ENCODE measurements around the gene GRPEL2.

The GRPEL2 gene

GRCh38 chr5:149381986-149382338, 36.7 kb downstream of the GRPEL2 start (continued):
- TF ChIP-seq, protein P1, sequence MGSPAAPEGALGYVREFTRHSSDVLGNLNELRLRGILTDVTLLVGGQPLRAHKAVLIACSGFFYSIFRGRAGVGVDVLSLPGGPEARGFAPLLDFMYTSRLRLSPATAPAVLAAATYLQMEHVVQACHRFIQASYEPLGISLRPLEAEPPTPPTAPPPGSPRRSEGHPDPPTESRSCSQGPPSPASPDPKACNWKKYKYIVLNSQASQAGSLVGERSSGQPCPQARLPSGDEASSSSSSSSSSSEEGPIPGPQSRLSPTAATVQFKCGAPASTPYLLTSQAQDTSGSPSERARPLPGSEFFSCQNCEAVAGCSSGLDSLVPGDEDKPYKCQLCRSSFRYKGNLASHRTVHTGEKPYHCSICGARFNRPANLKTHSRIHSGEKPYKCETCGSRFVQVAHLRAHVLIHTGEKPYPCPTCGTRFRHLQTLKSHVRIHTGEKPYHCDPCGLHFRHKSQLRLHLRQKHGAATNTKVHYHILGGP (tag by site-specific recombination; IDR thresholded peaks at IDR 0.05) = no peak
- TF ChIP-seq ZBTB26 (tag by site-specific recombination; optimal IDR thresholded peaks at IDR 0.05) = peak; percentile 23
- TF ChIP-seq SP3 (tag by site-specific recombination; IDR thresholded peaks at IDR 0.05) = no peak
- no peak for TF ChIP-seq ZNF366 (tag by site-specific recombination; conservative IDR thresholded peaks at IDR 0.05)
- TF ChIP-seq ZBTB10 (tag by site-specific recombination; IDR thresholded peaks at IDR 0.05) = peak; percentile 31; the same call in 1 of the 2 replicates
- TF ChIP-seq, protein P2, sequence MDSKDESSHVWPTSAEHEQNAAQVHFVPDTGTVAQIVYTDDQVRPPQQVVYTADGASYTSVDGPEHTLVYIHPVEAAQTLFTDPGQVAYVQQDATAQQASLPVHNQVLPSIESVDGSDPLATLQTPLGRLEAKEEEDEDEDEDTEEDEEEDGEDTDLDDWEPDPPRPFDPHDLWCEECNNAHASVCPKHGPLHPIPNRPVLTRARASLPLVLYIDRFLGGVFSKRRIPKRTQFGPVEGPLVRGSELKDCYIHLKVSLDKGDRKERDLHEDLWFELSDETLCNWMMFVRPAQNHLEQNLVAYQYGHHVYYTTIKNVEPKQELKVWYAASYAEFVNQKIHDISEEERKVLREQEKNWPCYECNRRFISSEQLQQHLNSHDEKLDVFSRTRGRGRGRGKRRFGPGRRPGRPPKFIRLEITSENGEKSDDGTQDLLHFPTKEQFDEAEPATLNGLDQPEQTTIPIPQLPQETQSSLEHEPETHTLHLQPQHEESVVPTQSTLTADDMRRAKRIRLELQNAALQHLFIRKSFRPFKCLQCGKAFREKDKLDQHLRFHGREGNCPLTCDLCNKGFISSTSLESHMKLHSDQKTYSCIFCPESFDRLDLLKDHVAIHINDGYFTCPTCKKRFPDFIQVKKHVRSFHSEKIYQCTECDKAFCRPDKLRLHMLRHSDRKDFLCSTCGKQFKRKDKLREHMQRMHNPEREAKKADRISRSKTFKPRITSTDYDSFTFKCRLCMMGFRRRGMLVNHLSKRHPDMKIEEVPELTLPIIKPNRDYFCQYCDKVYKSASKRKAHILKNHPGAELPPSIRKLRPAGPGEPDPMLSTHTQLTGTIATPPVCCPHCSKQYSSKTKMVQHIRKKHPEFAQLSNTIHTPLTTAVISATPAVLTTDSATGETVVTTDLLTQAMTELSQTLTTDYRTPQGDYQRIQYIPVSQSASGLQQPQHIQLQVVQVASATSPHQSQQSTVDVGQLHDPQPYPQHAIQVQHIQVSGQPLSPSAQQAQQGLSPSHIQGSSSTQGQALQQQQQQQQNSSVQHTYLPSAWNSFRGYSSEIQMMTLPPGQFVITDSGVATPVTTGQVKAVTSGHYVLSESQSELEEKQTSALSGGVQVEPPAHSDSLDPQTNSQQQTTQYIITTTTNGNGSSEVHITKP (tag by site-specific recombination; IDR thresholded peaks at IDR 0.05) = peak; percentile 14; the same call in 1 of the 2 replicates
- TF ChIP-seq BCL11B (tag by site-specific recombination; IDR thresholded peaks at IDR 0.05; ENCODE audit: low read depth) = peak; percentile 50; the same call in 1 of the 2 replicates
- 0 out of 2 replicates have a peak, but pooled peaks have one; percentile 21 for TF ChIP-seq SP7 (tag by site-specific recombination; IDR thresholded peaks at IDR 0.05)

- Histone ChIP-seq H3K4me1 (ENCODE audit: control insufficient read depth, insufficient read depth, low read length) (no peaks in the 10 kb centered on the region), H3K27ac (ENCODE audit: extremely low read depth, low read depth, low read length) (no peak overlapping the region), H3K4me3 (ENCODE audit: low read depth, low read length) (no peak overlapping the region), H3K36me3 (ENCODE audit: control insufficient read depth in 2 of 2, insufficient read depth in 1 of 2, low read length in 2 of 2) (no peaks in the 10 kb centered on the region), H3K9me3 (ENCODE audit: control insufficient read depth, insufficient read depth, low read depth, low read length) (no peaks in the 10 kb centered on the region)
- ChIA-PET POLR2A (no interaction called here), CTCF (interaction anchor here (0.6 to 11.8 kb wide), 33 partner anchors 8 to 675 kb away, joined by 3 to 205 read pairs (median 5); partner anchors contain the start of gene CSNK1A1)
- TF ChIP-seq ZNF23 (tag by site-specific recombination; IDR thresholded peaks at IDR 0.05; ENCODE audit: borderline replicate concordance) (no peak), ZNF555 (tag by site-specific recombination; conservative IDR thresholded peaks at IDR 0.05) (no peak), BCL11A (tag by site-specific recombination; IDR thresholded peaks at IDR 0.05; ENCODE audit: low read depth) (no peak), HIC1 (tag by site-specific recombination; IDR thresholded peaks at IDR 0.05) (no peak), ZNF776 (tag by site-specific recombination; IDR thresholded peaks at IDR 0.05; ENCODE audit: borderline replicate concordance) (no peak), ZNF121 (tag by site-specific recombination; IDR thresholded peaks at IDR 0.05) (no peak)
- TF ChIP-seq, protein P3, sequence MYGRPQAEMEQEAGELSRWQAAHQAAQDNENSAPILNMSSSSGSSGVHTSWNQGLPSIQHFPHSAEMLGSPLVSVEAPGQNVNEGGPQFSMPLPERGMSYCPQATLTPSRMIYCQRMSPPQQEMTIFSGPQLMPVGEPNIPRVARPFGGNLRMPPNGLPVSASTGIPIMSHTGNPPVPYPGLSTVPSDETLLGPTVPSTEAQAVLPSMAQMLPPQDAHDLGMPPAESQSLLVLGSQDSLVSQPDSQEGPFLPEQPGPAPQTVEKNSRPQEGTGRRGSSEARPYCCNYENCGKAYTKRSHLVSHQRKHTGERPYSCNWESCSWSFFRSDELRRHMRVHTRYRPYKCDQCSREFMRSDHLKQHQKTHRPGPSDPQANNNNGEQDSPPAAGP (tag by site-specific recombination; IDR thresholded peaks at IDR 0.05) = no peak
- TF ChIP-seq, protein P4, sequence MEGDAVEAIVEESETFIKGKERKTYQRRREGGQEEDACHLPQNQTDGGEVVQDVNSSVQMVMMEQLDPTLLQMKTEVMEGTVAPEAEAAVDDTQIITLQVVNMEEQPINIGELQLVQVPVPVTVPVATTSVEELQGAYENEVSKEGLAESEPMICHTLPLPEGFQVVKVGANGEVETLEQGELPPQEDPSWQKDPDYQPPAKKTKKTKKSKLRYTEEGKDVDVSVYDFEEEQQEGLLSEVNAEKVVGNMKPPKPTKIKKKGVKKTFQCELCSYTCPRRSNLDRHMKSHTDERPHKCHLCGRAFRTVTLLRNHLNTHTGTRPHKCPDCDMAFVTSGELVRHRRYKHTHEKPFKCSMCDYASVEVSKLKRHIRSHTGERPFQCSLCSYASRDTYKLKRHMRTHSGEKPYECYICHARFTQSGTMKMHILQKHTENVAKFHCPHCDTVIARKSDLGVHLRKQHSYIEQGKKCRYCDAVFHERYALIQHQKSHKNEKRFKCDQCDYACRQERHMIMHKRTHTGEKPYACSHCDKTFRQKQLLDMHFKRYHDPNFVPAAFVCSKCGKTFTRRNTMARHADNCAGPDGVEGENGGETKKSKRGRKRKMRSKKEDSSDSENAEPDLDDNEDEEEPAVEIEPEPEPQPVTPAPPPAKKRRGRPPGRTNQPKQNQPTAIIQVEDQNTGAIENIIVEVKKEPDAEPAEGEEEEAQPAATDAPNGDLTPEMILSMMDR (tag by site-specific recombination; IDR thresholded peaks at IDR 0.05) = no peak
- TF ChIP-seq, protein P5, sequence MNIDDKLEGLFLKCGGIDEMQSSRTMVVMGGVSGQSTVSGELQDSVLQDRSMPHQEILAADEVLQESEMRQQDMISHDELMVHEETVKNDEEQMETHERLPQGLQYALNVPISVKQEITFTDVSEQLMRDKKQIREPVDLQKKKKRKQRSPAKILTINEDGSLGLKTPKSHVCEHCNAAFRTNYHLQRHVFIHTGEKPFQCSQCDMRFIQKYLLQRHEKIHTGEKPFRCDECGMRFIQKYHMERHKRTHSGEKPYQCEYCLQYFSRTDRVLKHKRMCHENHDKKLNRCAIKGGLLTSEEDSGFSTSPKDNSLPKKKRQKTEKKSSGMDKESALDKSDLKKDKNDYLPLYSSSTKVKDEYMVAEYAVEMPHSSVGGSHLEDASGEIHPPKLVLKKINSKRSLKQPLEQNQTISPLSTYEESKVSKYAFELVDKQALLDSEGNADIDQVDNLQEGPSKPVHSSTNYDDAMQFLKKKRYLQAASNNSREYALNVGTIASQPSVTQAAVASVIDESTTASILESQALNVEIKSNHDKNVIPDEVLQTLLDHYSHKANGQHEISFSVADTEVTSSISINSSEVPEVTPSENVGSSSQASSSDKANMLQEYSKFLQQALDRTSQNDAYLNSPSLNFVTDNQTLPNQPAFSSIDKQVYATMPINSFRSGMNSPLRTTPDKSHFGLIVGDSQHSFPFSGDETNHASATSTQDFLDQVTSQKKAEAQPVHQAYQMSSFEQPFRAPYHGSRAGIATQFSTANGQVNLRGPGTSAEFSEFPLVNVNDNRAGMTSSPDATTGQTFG (tag by site-specific recombination; IDR thresholded peaks at IDR 0.05; ENCODE audit: borderline replicate concordance) = no peak
These were observed 37.4 kb downstream of the GRPEL2 start for GRCh38 chr5:149382517-149383220.
